SU-DHL-6 (cell line): Measurements from ENCODE around the gene HOXD4.

Source experiments
- CTCF ChIP-seq: fragments of 200-600 bp; sonication (generic); IDR thresholded peaks from one replicate; pipeline ENCODE4 v1.5.1; 2017; ENCODE audit warnings: antibody characterized with exemption, mild to moderate bottlenecking, low read length, moderate library complexity; ENCODE audit not compliant: insufficient read depth, poor library complexity, severe bottlenecking
- EZH2phosphoT487 ChIP-seq: fragments of 200-600 bp; sonication (generic), shearing (Covaris generic); conservative IDR thresholded peaks from 2 replicates; pipeline ENCODE4 v1.6.1; 2018; ENCODE audit warnings: mild to moderate bottlenecking, antibody characterized with exemption, low read length, moderate library complexity, mixed read lengths

- TF ChIP-seq CTCF (no peak), EZH2phosphoT487 (no peak)
Observed at GRCh38 chr2:176146645-176147044, 4.7 kb upstream of the HOXD4 start.
